Thyroid gland (tissue), 4 donors: Measurements from ENCODE around the gene ASPSCR1. TPM values are rescaled to one million over a fixed set of nuclear protein-coding genes. Genes with fewer than 3 reads are reported as not detected.

Source experiments
- DNase-seq, 2 donors: peaks; one replicate each; pipeline ENCODE4 v3.0.0-alpha.2; 2019
- H3K27ac ChIP-seq, 3 donors: fragments of 200-600 bp; sonication (generic); 1 replicate in 2 of 3; 2 replicates in 1 of 3; pipeline ENCODE4 v1.5.1; 2016 to 2019; ENCODE audit warnings: mild to moderate bottlenecking in 1 of 3, moderate library complexity in 1 of 3
- H3K27me3 ChIP-seq: fragments of 200-600 bp; sonication (generic); one replicate; pipeline ENCODE4 v1.5.1; 2019
- H3K36me3 ChIP-seq, 2 donors: fragments of 200-600 bp; sonication (generic); one replicate each; pipeline ENCODE4 v1.5.1; 2016 to 2019
- H3K4me1 ChIP-seq, 2 donors: fragments of 200-600 bp; sonication (generic); one replicate each; pipeline ENCODE4 v1.5.1; 2017 to 2019
- H3K4me3 ChIP-seq, 3 donors: fragments of 200-600 bp; sonication (generic); replicated peaks in 1 of 3; 1 replicate in 2 of 3; 2 replicates in 1 of 3; pipeline ENCODE4 v1.5.1; 2016; ENCODE audit warnings: mild to moderate bottlenecking in 1 of 3
- H3K9me3 ChIP-seq: fragments of 200-600 bp; sonication (generic); one replicate; pipeline ENCODE4 v1.5.1; 2017
- POLR2A ChIP-seq, 2 donors: fragments of 450-650 bp; IDR thresholded peaks; one replicate each; pipeline ENCODE4 v1.6.1; 2017; ENCODE audit warnings: antibody characterized with exemption in 2 of 2, mild to moderate bottlenecking in 2 of 2, moderate library complexity in 1 of 2
- WGBS, 2 donors: methylation state at CpG; one replicate each; pipeline ENCODE4 v1.1.5; 2017; 5-methylcytosine and 5-hydroxymethylcytosine counted together
- intact Hi-C: fragments of 100-400 bp; cut with DNase I; formaldehyde crosslinking; loops from one replicate; pipeline ENCODE4 v1.15.1; 2023
- total RNA-seq, 4 donors: library from RNA; depleted of rRNA; stranded (reverse); fragments of >200 nt; gene quantifications; one replicate each; pipeline ENCODE4 v1.2.3, GENCODE V29; 2016
- TF ChIP-seq, protein P1 (sequence below), 6 experiments: fragments of 200-600 bp in 3 of 6; fragments of 450-650 bp in 3 of 6; sonication (generic) in 3 of 6; IDR thresholded peaks; one replicate each; pipeline ENCODE4 v1.5.1; 2016 to 2019; ENCODE audit warnings: antibody characterized with exemption in 6 of 6, mild to moderate bottlenecking in 2 of 6, inconsistent platforms in 1 of 6, moderate library complexity in 1 of 6

Gene ASPSCR1, protein sequence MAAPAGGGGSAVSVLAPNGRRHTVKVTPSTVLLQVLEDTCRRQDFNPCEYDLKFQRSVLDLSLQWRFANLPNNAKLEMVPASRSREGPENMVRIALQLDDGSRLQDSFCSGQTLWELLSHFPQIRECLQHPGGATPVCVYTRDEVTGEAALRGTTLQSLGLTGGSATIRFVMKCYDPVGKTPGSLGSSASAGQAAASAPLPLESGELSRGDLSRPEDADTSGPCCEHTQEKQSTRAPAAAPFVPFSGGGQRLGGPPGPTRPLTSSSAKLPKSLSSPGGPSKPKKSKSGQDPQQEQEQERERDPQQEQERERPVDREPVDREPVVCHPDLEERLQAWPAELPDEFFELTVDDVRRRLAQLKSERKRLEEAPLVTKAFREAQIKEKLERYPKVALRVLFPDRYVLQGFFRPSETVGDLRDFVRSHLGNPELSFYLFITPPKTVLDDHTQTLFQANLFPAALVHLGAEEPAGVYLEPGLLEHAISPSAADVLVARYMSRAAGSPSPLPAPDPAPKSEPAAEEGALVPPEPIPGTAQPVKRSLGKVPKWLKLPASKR
- total RNA-seq: 10 to 100 TPM; 23.2 to 53.6 (median 35.7) TPM

- Histone ChIP-seq H3K36me3 (no peaks in the 10 kb centered on the region), H3K4me1 (peaks cover 19 to 23% of the 10 kb centered on the region in 2 donors), H3K27me3 (no peaks in the 10 kb centered on the region), H3K4me3 (peak within 1 kb of the TSS; percentile 79 to 95 (median 82)), H3K27ac (peak within 1 kb of the TSS; percentile 77 to 91 (median 90)), H3K9me3 (no peaks in the 10 kb centered on the region)
- peak; percentile 88 for DNase-seq
- 0 to 4% methylated on average over 11 of the region's 76 CpGs for WGBS, 2 donors
- peak in 1 of 2 donors; percentile 76 for TF ChIP-seq POLR2A (IDR thresholded peaks at IDR 0.05)
- TF ChIP-seq, protein P1, sequence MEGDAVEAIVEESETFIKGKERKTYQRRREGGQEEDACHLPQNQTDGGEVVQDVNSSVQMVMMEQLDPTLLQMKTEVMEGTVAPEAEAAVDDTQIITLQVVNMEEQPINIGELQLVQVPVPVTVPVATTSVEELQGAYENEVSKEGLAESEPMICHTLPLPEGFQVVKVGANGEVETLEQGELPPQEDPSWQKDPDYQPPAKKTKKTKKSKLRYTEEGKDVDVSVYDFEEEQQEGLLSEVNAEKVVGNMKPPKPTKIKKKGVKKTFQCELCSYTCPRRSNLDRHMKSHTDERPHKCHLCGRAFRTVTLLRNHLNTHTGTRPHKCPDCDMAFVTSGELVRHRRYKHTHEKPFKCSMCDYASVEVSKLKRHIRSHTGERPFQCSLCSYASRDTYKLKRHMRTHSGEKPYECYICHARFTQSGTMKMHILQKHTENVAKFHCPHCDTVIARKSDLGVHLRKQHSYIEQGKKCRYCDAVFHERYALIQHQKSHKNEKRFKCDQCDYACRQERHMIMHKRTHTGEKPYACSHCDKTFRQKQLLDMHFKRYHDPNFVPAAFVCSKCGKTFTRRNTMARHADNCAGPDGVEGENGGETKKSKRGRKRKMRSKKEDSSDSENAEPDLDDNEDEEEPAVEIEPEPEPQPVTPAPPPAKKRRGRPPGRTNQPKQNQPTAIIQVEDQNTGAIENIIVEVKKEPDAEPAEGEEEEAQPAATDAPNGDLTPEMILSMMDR (IDR thresholded peaks at IDR 0.05): no peak
- intact Hi-C loops: no loop called here
Measured at GRCh38 chr17:81977211-81977808, at the start of gene ASPSCR1. Gene ASPSCR1 (plus strand): TSS chr17:81977629. CDS start chr17:81977647, 18 bp downstream.

DNA sequence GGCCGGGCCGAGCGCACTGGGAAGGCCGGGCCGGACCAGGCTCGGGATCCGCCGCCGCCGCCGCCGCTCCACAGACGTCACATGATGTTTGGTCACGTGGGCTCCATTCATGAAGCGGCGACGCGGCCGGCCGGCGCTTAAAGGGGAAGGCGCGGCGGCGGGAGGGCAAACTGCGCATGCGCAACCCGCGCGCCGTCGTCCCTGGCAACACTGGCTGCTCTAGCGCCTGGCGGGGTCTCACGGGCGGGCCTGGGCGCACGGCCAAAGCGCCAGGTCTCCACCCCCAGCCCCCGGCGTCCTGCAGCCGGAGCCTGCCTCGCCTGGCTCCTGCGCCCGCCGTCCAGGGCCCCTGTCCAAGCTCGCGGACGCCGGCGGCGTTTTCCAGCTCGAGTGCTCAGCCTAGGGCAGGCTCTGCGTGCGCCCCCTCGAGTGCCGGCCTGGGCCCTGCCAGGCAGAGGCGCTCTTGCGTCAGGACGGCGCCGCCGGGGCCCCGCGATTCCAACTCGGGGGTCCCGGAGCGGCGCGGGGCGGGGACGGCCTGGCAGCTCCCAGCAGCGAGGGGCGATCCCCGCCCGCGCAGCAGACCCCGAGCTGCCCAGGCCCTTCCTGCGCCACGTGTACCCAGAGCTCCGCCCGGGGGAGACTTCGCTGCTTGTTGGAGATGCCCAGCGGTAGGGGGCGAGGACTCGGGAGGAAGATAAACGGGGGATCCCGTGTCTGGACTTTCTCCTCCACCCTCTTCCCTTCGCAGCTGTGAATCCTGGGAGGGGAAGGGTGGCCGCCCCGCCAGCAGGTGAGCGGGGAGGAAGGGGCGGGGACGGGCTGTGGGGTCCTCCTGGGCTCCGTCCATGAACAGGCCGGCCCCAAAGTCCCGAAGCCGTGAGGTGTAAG is 49.5 kb upstream of the ASPSCR1 start, which contains the start of gene MAFG:
Gene MAFG (minus strand): TSS at position 83 of the 891 bp plus-strand sequence. CDS start 4,550 bp downstream, outside the sequence.
- TF ChIP-seq, protein P1 (IDR thresholded peaks at IDR 0.05): peak in 1 of 6 experiments; percentile 43
- peak; percentile 7 to 84 for TF ChIP-seq POLR2A (IDR thresholded peaks at IDR 0.05)

GRCh38 chr17:81928544-81929252 is 48.7 kb upstream of the ASPSCR1 start:
- H3K4me3 ChIP-seq: peak overlapping the region in 2 of 3 donors; percentile 29 to 98
- intact Hi-C loops: no loop called here
- no peaks in the 10 kb centered on the region for H3K27me3 ChIP-seq
- H3K36me3 ChIP-seq: no peaks in the 10 kb centered on the region
- peak; percentile 12 to 25 for DNase-seq
- WGBS, 2 donors: 32 to 53% methylated on average over 13 to 23 of the region's 44 CpGs
- no peaks in the 10 kb centered on the region for H3K9me3 ChIP-seq
- TF ChIP-seq POLR2A (IDR thresholded peaks at IDR 0.05): no peak
- TF ChIP-seq, protein P1 (IDR thresholded peaks at IDR 0.05): no peak
- peaks cover 29 to 37% of the 10 kb centered on the region in 2 donors for H3K4me1 ChIP-seq
- H3K27ac ChIP-seq: no peak overlapping the region

More for the DNA sequence above, 49.5 kb upstream of the ASPSCR1 start, which contains the start of gene MAFG:
- 0% methylated on average over 3 to 12 of the region's 98 CpGs for WGBS, 2 donors
- peak; percentile 93 for DNase-seq
- Histone ChIP-seq H3K4me3 (peak within 1 kb of the TSS; percentile 51 to 98 (median 87)), H3K27me3 (no peaks in the 10 kb centered on the region), H3K9me3 (no peaks in the 10 kb centered on the region), H3K27ac (peak within 1 kb of the TSS; percentile 85 to 93 (median 91)), H3K4me1 (peaks cover 36 to 45% of the 10 kb centered on the region in 2 donors), H3K36me3 (no peaks in the 10 kb centered on the region)
- intact Hi-C loops: no loop called here
